Lower leg skin (tissue), 4 donors: Measurements from ENCODE around the gene APBA1. TPM values are rescaled to one million over a fixed set of nuclear protein-coding genes. Genes with fewer than 3 reads are reported as not detected.

Source experiments
- DNase-seq, 2 donors: peaks; one replicate each; pipeline ENCODE4 v3.0.0-alpha.2; 2019; ENCODE audit warnings: low spot score in 2 of 2
- H3K4me3 ChIP-seq: fragments of 200-600 bp; sonication (generic); 2 replicates; pipeline ENCODE4 v1.5.1; 2017; ENCODE audit warnings: mild to moderate bottlenecking, low read depth; ENCODE audit not compliant: poor library complexity, severe bottlenecking
- CTCF ChIP-seq, 3 donors: fragments of 450-650 bp; IDR thresholded peaks; one replicate each; pipeline ENCODE4 v1.5.1; 2016; ENCODE audit warnings: antibody characterized with exemption in 3 of 3, mild to moderate bottlenecking in 3 of 3, moderate library complexity in 2 of 3
- POLR2A ChIP-seq, 2 donors: fragments of 450-650 bp; IDR thresholded peaks; one replicate each; pipeline ENCODE4 v1.6.1; 2016 to 2017; ENCODE audit warnings: antibody characterized with exemption in 2 of 2, mild to moderate bottlenecking in 1 of 2, moderate library complexity in 1 of 2
- WGBS, 2 donors: methylation state at CpG; one replicate each; pipeline ENCODE4 v1.1.5; 2018; 5-methylcytosine and 5-hydroxymethylcytosine counted together
- intact Hi-C: fragments of 100-400 bp; cut with DNase I; formaldehyde crosslinking; loops from one replicate; pipeline ENCODE4 v1.15.0; 2023; ENCODE audit warnings: low total_unique reads
- total RNA-seq, 4 donors: library from RNA; depleted of rRNA; stranded (reverse); fragments of >200 nt; gene quantifications; one replicate each; pipeline ENCODE4 v1.1.0, GENCODE V29; 2016

The APBA1 gene
- total RNA-seq, 4 donors from 2014 or later, result 4.9 to 12.7 (median 8.7) TPM

GRCh38 chr9:69643098-69643497 lies 29.1 kb downstream of the APBA1 start:
- intact Hi-C loops, result no loop called here
- TF ChIP-seq POLR2A (IDR thresholded peaks at IDR 0.05) (no peak), CTCF (IDR thresholded peaks at IDR 0.05) (no peak)
- WGBS, 2 donors, result 95 to 100% methylated on average over 1 of the region's 1 CpG
- H3K4me3 ChIP-seq, result no peak overlapping the region
- DNase-seq, result no peak

GRCh38 chr9:69637817-69638200 lies 34.4 kb downstream of the APBA1 start:
- H3K4me3 ChIP-seq, result no peak overlapping the region
- intact Hi-C loops, result no loop called here
- TF ChIP-seq CTCF (IDR thresholded peaks at IDR 0.05) (no peak), POLR2A (IDR thresholded peaks at IDR 0.05) (no peak)
- no peak for DNase-seq

GRCh38 chr9:69637193-69637816 lies 34.9 kb downstream of the APBA1 start:
- TF ChIP-seq CTCF (IDR thresholded peaks at IDR 0.05) (no peak), POLR2A (IDR thresholded peaks at IDR 0.05) (no peak)
- no peak overlapping the region for H3K4me3 ChIP-seq
- WGBS, 2 donors, result 86 to 92% methylated on average over 2 of the region's 2 CpGs
- no peak for DNase-seq
- intact Hi-C loops, result no loop called here

- intact Hi-C loops, result no loop called here
- WGBS, 2 donors, result 78 to 87% methylated on average over 1 of the region's 1 CpG
- no peak overlapping the region for H3K4me3 ChIP-seq
- no peak for TF ChIP-seq POLR2A (IDR thresholded peaks at IDR 0.05)
- TF ChIP-seq CTCF (IDR thresholded peaks at IDR 0.05), result no peak
- no peak for DNase-seq
These were observed 38.5 kb downstream of the APBA1 start for GRCh38 chr9:69633716-69634115.

- no peak for TF ChIP-seq CTCF (IDR thresholded peaks at IDR 0.05)
- no peak for TF ChIP-seq POLR2A (IDR thresholded peaks at IDR 0.05)
- WGBS, 2 donors, result 56 to 63% methylated on average over 3 of the region's 3 CpGs
- intact Hi-C loops, result no loop called here
- DNase-seq, result no peak
- no peak overlapping the region for H3K4me3 ChIP-seq
These were observed 39.4 kb downstream of the APBA1 start for GRCh38 chr9:69632768-69633167.

- TF ChIP-seq POLR2A (IDR thresholded peaks at IDR 0.05), result no peak
- no peak for TF ChIP-seq CTCF (IDR thresholded peaks at IDR 0.05)
- intact Hi-C loops, result no loop called here
- no peak overlapping the region for H3K4me3 ChIP-seq
- no peak for DNase-seq
- 67 to 73% methylated on average over 3 of the region's 3 CpGs for WGBS, 2 donors
These were observed 44.9 kb downstream of the APBA1 start for GRCh38 chr9:69627281-69627680.
